GM18951 (cell line): ENCODE results near the gene TYRP1.

Experiments used
- POLR2A ChIP-seq: IDR thresholded peaks from 4 replicates; pipeline ENCODE4 v1.6.1; 2011; ENCODE audit warnings: mild to moderate bottlenecking; ENCODE audit not compliant: insufficient read length, insufficient read depth; ENCODE audit errors: extremely low read depth
- in situ Hi-C: fragments of 300-500 bp; cut with MboI; formaldehyde crosslinking; loops from one replicate; pipeline ENCODE4 v1.12.0; 2022; ENCODE audit warnings: low sequenced_read_pairs, mixed read lengths, inconsistent platforms; ENCODE audit not compliant: unreplicated experiment

The TYRP1 gene

DNA sequence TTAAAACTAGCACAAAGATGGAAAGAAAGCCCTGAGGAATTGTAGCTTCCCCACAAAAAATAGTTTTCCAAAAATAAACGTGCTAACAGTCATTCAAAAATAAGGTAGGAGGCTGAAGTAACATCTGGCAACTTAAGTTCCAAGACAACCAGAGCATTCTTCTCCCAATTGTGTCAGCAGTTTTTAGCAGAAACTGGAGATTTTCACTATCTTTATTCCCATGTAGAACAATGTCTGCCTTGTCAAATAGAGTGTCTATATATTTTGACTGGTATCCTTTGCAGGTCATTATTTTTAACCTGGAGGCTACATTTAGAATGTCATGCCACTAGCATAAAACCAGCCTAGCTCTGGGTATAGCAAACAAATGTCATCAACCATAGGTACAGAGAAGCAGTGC, 10.8 kb downstream of the TYRP1 start:
- TF ChIP-seq POLR2A = no peak
- in situ Hi-C loops = no loop called here

DNA sequence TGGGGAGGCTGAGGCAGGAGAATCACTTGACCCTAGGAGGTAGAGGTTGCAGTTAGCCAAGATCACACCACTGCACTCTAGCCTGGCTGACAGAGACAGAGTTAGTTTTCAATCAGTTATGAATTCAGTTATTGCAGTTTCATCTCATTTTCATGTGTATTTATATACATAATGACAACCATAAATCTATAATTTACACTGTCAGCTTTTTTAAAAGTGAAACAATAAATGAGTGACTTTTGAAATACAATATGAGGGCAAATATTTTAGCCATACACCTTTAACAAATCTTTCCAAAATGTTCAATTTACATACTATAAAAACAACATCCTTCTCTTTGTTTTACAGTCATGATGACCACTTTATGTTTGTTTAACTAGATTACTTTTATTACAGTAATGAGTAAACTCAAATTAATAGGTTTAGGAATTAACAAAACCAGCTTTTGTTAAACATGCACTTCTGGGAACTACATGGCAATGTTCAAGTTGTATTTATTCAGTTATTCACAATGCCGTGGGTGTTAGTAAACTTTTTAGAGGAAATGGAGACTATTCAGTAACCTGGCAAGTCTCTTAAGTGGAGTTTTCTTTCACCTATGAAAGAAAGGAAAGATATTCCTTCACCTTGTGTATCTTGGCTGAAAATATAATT, 12.7 kb downstream of the TYRP1 start:
- no peak for TF ChIP-seq POLR2A
- in situ Hi-C loops = no loop called here

DNA sequence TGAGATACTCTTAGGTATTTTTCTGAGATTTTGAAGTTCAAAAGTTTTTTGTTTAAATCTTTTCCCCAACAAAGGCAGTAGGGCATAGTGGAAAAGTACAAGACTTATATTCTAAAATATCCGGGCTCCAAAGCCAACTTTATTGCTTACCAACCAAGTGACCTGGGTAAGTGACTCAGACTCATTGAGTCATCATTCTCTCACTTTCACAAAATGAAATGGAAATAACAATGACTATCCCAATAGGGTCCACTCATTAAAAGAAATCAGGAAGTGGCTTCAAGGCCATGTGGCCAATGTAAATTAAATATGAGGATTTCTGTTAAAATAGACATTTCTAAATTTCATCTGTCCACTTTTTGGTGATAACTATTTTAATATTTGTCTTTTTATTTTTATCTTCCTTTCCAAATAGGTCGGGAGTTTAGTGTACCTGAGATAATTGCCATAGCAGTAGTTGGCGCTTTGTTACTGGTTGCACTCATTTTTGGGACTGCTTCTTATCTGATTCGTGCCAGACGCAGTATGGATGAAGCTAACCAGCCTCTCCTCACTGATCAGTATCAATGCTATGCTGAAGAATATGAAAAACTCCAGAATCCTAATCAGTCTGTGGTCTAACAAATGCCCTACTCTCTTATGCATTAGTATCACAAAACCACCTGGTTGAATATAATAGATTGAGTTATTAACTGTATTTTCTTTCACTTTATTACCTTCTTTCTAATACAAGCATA, 15.5 kb downstream of the TYRP1 start:
- no peak for TF ChIP-seq POLR2A
- in situ Hi-C loops = no loop called here

GRCh38 chr9:12712532-12712931, 19.3 kb downstream of the TYRP1 start:
- in situ Hi-C loops = no loop called here
- no peak for TF ChIP-seq POLR2A

DNA sequence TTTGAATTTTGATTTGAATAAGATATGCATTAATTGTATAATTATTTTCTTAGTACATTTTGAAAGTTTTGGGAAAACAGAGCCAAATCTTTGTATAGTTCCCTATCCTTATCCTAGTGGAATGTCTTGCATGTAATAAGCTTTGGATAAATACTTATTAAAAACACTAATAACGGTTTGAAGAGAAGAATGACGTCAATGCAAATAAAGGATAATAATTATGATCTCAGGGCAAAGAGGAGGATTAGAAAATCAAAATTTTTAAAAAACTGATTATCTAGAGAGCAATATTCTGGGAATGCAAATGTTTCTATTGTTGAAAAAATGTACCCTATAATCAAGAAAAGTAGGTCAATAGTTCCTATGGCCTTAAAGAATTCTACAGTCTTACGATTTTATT, 22.1 kb downstream of the TYRP1 start:
- in situ Hi-C loops = no loop called here
- no peak for TF ChIP-seq POLR2A

- in situ Hi-C loops = no loop called here
- no peak for TF ChIP-seq POLR2A
These were observed 23.8 kb downstream of the TYRP1 start for GRCh38 chr9:12716823-12717600.

- in situ Hi-C loops = no loop called here
These were observed 24.7 kb downstream of the TYRP1 start for GRCh38 chr9:12717907-12718306.

DNA sequence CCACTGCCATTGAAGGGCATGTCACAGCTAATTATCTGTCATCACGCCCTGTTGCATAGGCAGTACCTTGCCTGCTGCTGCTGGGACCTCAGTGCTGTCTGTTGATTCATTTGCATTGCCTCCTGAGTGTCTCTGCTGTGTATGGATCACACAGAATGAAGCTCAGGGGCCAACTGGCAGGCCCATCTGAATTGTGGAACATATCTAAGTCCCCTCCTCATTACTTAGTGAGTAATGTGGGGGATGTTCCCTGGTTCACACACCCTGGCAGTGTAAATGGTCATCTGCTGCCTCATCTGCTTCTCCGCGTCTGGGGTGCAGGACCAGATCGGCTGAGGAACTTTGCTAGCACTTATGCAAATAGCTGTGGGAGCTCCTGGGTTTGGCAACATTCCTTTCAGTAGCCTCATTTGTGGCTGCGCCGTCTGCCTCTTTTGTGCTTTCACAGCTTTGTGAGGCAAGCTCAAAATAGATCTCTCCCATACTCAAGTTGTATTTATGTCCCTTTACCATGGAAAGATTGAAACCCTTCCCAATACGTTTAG, 25.4 kb downstream of the TYRP1 start:
- TF ChIP-seq POLR2A = no peak
- in situ Hi-C loops = no loop called here

More at GRCh38 chr9:12717907-12718306, 24.7 kb downstream of the TYRP1 start:
- no peak for TF ChIP-seq POLR2A

- no peak for TF ChIP-seq POLR2A
- in situ Hi-C loops = no loop called here
These were observed 26.2 kb downstream of the TYRP1 start for GRCh38 chr9:12719431-12719830.

- in situ Hi-C loops = no loop called here
- TF ChIP-seq POLR2A = no peak
These were observed 27.4 kb downstream of the TYRP1 start for GRCh38 chr9:12720551-12720950.

- no peak for TF ChIP-seq POLR2A
- in situ Hi-C loops = no loop called here
These were observed 28.9 kb downstream of the TYRP1 start for GRCh38 chr9:12722131-12722530.

DNA sequence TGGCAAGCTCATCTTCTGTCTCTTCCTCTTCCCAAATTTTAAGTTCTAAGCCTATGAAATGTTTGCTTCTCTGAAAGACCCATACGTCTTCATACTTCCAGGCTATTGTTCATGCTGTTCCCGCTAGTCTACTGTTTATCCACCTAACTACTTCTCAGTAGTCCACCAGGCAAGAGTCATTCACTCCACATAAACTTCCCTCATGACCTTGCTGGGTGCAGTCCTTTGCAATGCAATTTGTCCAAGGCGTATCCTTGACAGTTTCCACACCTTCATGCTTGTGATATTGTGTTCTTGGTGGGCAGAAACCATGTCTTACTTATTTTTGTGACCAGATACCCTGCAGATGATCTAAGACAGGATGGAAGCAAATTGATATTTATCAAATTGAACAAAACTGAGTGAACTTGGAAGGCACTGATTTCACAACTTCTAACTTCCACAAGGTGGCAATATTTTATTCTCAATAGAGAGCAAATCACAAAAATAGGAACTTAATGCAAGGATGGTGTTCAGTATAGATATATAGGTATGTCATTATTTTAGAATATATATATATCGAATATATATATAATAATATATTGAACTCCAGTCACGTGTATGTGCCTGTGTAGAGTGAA, 30.3 kb downstream of the TYRP1 start:
- no peak for TF ChIP-seq POLR2A
- in situ Hi-C loops = no loop called here

- TF ChIP-seq POLR2A = no peak
- in situ Hi-C loops = no loop called here
These were observed 33.6 kb downstream of the TYRP1 start for GRCh38 chr9:12726795-12727194.
